ENCODE measurements around the gene PSMG3. TPM values are rescaled to one million over a fixed set of nuclear protein-coding genes. Genes with fewer than 3 reads are reported as not detected.

Gene PSMG3
- total RNA-seq, 1 donor, result 24.6 TPM

DNA sequence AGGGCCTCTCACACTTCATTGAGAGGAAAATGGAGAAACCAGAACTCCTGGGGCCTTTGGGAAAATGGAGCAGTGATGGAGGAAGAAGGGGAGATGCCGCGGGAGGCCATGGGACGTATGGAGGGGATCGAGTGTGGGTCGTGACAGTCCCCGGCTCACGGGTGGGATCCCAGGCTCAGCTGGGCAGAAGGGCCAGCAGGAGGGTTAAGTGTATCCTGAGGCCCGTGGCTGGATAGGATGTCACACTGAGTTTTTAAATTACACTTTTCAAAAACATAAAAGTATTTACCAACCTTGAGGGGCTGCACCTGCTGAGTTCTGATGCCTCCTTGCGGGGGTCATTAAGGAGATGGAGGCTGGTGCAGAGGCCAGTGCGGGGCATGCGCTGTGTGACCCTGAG is 28.0 kb upstream of the PSMG3 start:
- DNase-seq (ENCODE audit: low read depth), result no peak
- no peak overlapping the region for H3K4me3 ChIP-seq (ENCODE audit: low read depth, low read length)
- TF ChIP-seq, protein P1, sequence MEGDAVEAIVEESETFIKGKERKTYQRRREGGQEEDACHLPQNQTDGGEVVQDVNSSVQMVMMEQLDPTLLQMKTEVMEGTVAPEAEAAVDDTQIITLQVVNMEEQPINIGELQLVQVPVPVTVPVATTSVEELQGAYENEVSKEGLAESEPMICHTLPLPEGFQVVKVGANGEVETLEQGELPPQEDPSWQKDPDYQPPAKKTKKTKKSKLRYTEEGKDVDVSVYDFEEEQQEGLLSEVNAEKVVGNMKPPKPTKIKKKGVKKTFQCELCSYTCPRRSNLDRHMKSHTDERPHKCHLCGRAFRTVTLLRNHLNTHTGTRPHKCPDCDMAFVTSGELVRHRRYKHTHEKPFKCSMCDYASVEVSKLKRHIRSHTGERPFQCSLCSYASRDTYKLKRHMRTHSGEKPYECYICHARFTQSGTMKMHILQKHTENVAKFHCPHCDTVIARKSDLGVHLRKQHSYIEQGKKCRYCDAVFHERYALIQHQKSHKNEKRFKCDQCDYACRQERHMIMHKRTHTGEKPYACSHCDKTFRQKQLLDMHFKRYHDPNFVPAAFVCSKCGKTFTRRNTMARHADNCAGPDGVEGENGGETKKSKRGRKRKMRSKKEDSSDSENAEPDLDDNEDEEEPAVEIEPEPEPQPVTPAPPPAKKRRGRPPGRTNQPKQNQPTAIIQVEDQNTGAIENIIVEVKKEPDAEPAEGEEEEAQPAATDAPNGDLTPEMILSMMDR (IDR thresholded peaks at IDR 0.05; ENCODE audit: insufficient read depth, low read depth, low read length), result no peak

DNA sequence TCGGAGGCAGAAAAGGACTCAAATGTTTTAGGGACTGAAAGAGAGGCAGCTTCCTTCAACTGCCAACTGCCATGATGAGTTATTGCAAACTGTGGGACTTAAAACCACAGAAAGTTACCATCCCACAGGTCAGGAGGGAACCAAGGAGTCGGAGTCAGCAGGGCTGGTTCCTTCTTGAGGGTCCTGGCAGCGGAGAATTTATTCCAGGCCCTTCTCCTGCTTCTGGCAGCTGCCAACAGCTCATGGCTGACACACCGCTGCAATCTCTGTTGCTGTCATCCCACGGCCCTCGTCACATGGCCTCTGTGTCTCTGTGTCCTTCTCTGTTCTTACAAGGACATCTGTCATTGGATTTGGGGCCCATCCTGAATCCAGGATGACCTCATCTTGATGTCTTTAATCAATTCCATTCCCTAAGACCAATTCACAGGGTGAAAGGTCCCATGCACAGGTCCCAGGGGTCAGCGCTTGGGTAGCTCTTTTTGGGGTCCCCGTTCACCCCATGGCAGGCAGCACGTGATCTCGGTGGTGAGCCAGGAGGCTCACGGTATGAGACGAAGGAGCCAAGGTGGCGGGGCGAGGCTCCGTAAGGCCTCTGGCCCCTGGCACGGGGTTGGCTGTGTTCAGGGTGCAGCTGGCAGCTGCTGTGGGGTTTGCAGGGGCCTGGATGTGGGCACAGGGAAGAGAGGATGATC is 27.4 kb upstream of the PSMG3 start:
- TF ChIP-seq, protein P1 (IDR thresholded peaks at IDR 0.05; ENCODE audit: insufficient read depth, low read depth, low read length), result no peak
- no peak for DNase-seq (ENCODE audit: low read depth)

DNA sequence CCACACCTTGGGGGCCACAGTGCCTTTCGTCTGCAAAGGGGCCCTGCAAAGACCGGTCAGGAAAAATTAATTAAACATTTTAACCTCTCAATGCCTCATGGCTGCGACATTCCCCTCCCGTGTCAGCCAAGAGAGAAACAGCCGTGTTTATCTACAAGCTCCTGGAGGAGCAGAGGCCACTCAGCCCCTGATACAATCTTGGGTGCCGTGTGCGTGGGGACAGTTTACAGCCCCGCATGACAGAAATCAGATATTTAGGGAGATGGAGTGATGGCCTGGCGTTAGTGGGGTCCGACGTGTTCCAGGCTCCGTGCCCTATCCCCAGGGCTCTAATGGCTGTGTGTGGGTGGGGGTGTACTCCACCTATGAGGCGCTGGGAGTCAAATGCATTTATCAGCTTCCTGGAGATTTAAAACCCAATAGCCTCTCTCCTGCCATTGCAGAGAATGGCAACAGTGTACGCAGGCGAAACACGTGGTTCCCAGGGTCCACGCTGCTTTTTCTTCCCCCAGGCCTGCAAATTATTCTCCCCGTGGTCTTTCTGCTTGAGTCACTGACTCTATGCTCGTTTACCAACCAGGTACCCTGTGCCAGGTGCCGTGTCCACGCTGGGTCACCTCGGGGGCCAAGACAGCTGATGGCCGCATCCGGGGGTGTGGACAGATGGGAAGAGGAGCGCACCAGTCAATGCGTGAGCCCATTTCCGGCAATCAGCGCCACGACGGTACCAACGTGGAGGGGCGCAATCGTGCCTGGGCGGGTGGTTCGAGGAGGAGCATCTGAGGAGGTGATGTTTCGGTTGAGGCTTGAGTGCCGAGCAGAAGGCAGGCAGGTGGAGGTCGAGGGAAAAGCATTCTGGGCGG is 26.6 kb upstream of the PSMG3 start:
- no peak overlapping the region for H3K4me3 ChIP-seq (ENCODE audit: low read depth, low read length)
- no peak for DNase-seq (ENCODE audit: low read depth)
- TF ChIP-seq, protein P1 (IDR thresholded peaks at IDR 0.05; ENCODE audit: insufficient read depth, low read depth, low read length), result no peak

More for the DNA sequence above, 27.4 kb upstream of the PSMG3 start:
- H3K4me3 ChIP-seq (ENCODE audit: low read depth, low read length), result no peak overlapping the region

DNA sequence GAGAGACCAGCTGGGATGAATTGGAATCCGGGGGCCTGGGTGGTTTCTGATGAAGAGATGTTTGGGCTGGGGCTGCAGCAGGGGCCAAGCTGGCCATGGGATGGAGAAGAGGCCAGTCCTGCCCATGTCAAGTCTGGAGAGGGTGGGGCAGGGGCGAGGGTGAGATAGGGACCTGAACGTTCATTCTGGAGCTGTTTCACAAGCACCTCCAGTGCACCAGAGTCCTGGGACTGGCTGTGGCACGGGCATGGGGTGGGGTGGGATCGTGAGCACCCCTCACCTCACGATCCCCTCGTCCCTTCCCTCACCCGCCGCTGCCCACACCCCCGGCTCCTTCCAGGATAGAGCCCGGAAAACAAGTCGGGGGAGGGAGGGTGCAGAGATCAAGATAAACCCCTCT is 25.8 kb upstream of the PSMG3 start:
- H3K4me3 ChIP-seq (ENCODE audit: low read depth, low read length), result no peak overlapping the region
- no peak for DNase-seq (ENCODE audit: low read depth)
- TF ChIP-seq, protein P1 (IDR thresholded peaks at IDR 0.05; ENCODE audit: insufficient read depth, low read depth, low read length), result no peak

DNA sequence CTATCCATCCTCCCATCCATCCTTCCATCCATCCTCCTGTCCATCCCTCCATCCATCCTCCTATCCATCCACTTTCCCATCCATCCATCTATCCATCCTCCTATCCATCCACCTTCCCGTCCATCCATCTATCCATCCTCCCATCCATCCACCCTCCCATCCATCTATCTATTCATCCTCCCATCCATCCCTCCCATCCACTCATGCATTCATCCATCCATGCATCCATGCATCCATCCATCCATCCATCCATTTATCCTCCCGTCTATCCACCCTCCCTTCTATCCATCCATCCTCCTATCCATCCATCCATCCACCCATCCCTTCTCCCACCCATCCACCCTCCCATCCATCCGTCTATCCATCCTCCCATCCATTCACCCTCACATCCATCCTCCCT is 25.2 kb upstream of the PSMG3 start:
- H3K4me3 ChIP-seq (ENCODE audit: low read depth, low read length), result no peak overlapping the region
- TF ChIP-seq, protein P1 (IDR thresholded peaks at IDR 0.05; ENCODE audit: insufficient read depth, low read depth, low read length), result no peak
- DNase-seq (ENCODE audit: low read depth), result no peak

DNA sequence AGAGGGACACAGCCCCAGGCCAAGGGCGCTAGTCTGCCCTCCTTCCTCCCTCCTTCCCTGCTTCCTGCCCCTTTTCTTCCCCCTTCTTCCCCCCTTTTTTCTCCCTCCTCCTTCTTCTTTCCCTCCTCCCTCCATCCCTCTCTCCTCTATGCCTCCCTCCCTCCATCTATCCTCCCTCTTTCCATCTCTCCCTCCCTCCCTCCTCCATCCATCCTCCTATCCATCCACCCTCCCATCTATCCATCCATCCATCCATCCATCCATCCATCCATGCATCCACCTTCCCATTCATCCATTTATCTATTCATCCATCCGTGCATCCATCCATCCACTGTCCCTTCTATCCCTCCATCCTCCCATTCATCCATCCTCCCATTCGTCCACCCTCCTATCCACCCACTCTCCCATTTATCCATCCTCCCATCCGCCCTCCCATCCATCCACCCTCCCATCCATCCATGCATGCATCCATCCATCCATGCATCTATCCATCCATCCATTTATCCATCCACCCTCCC is 24.1 kb upstream of the PSMG3 start:
- no peak overlapping the region for H3K4me3 ChIP-seq (ENCODE audit: low read depth, low read length)
- DNase-seq (ENCODE audit: low read depth), result no peak
- TF ChIP-seq, protein P1 (IDR thresholded peaks at IDR 0.05; ENCODE audit: insufficient read depth, low read depth, low read length), result no peak

Measured in fibroblast of villous mesenchyme (primary cell).